VCaP (cell line): ENCODE results near the gene TRAK2.
A peak's percentile ranks its signal among the peaks of the same experiment; 100 is the strongest.
"Not testable (repeated sequence)": the region's sequence is repeated elsewhere in the genome, so short reads cannot be mapped to it uniquely, and the experiment has no call there.

Experiments used
- H3K27ac ChIP-seq: fragments of 450-650 bp; 2 replicates; pipeline ENCODE4 v1.5.1; 2017
- TF ChIP-seq, protein P1 (sequence below): fragments of 450-650 bp; conservative IDR thresholded peaks from 2 replicates; pipeline ENCODE4 v1.5.1; 2017; ENCODE audit warnings: mild to moderate bottlenecking, moderate library complexity

The TRAK2 gene

DNA sequence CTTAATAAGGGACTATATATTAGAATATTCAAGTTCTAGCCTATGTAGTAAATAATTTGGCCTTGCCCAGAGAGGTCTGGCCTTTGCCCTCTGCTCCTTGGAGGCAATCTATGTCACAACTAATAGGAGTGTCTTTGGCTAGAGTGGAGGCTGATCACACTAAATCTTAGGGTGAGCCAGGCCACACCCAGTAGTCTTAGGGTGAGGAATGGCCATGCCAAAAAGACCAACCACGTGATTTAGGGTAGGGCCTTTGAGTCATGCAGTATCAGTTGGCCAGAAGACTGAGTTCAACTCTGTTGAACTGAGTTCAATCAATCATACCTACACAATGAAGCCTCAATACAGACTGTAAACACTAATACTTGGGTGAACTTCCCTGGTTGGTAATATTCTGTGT lies 68.1 kb downstream of the TRAK2 start:
- TF ChIP-seq, protein P1, sequence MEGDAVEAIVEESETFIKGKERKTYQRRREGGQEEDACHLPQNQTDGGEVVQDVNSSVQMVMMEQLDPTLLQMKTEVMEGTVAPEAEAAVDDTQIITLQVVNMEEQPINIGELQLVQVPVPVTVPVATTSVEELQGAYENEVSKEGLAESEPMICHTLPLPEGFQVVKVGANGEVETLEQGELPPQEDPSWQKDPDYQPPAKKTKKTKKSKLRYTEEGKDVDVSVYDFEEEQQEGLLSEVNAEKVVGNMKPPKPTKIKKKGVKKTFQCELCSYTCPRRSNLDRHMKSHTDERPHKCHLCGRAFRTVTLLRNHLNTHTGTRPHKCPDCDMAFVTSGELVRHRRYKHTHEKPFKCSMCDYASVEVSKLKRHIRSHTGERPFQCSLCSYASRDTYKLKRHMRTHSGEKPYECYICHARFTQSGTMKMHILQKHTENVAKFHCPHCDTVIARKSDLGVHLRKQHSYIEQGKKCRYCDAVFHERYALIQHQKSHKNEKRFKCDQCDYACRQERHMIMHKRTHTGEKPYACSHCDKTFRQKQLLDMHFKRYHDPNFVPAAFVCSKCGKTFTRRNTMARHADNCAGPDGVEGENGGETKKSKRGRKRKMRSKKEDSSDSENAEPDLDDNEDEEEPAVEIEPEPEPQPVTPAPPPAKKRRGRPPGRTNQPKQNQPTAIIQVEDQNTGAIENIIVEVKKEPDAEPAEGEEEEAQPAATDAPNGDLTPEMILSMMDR = no peak
- H3K27ac ChIP-seq = no peak overlapping the region

- TF ChIP-seq, protein P1 = no peak
- H3K27ac ChIP-seq = no peak overlapping the region
Observed at GRCh38 chr2:201378496-201379397, 72.5 kb downstream of the TRAK2 start.

- no peak overlapping the region for H3K27ac ChIP-seq
- TF ChIP-seq, protein P1 = no peak
Observed at GRCh38 chr2:201377218-201377617, 74.0 kb downstream of the TRAK2 start.

GRCh38 chr2:201369775-201370174 lies 81.5 kb downstream of the TRAK2 start:
- H3K27ac ChIP-seq = no peak overlapping the region
- TF ChIP-seq, protein P1 = no peak

DNA sequence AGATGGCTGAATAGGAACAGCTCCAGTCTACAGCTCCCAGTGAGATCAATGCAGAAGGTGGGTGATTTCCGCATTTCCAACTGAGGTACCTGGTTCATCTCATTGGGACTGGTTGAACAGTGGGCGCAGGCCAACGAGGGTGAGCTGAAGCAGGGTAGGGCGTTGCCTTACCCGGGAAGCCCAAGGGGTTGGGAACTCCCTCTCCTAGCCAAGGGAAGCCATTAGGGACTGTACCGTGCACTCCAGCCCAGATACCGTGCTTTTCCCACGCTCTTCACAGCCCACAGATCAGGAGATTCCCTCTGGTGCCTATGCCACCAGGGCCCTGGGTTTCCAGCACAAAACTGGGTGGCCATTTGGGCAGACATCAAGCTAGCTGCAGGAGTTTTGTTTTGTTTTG lies 81.9 kb downstream of the TRAK2 start:
- not testable (repeated sequence) for H3K27ac ChIP-seq

DNA sequence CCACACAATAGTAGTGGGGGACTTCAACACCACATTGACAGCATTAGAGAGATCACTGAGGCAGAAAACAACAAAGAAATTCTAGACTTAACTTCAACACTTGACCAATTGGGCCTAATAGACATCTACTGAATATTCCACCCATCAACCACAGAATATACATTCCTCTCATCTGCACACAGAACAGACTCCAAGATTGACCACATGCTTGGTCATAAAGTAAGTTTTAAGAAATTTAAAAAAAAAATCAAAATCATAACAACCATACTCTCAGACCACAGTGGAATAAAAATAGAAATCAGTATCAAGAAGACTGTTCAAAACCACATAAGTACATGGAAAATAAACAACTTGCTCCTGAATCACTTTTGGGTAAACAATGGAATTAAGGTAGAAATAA lies 85.1 kb downstream of the TRAK2 start:
- H3K27ac ChIP-seq = no peak overlapping the region
- TF ChIP-seq, protein P1 = no peak

DNA sequence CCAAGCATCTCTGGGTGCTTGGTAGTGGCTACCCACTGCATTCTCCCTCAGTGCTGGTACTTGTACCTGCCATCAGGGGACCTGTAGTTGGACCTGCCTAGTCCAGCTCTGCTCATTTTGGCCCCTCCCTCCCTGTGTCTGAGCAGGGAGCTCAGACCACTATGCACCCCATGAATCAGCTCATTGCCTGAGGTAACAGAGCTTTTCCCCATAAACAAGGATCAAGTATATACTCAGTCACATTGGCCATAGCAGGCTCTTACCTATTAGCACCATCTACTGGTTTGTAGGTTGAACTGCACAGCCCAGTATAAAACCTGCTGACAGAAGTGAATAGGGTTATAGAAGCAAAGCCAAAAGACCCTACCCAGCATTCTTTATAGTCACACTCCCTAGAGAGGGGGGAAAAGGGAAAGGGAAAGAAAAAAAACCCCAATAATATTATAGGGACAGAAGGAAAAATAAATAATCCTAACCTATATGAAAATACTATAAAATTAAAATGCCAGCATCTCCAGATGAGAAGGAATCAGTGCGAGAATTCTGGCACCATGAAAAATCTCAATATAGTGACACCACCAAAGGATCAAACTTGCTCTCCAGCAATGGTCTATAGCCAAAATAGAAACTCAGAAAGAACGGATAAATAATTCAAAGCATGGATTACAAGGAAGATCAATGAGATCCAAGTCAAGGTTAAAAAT lies 87.2 kb downstream of the TRAK2 start:
- H3K27ac ChIP-seq = no peak overlapping the region
- TF ChIP-seq, protein P1 = peak; percentile 94

- no peak overlapping the region for H3K27ac ChIP-seq
- TF ChIP-seq, protein P1 = no peak
Observed at GRCh38 chr2:201362396-201362795, 88.9 kb downstream of the TRAK2 start.
